Activated CD4-positive, CD25-positive, alpha-beta regulatory T cell treated with anti-CD3 and anti-CD28 coated beads, Interleukin-2, amount 50 U/mL, for 16 hours (primary cell): ENCODE data around the gene GGNBP2.

Source experiments
- DNase-seq: peaks from one replicate; pipeline ENCODE4 v3.0.0-alpha.2; 2020; ENCODE audit warnings: low read depth, low spot score

GGNBP2 gene

DNA sequence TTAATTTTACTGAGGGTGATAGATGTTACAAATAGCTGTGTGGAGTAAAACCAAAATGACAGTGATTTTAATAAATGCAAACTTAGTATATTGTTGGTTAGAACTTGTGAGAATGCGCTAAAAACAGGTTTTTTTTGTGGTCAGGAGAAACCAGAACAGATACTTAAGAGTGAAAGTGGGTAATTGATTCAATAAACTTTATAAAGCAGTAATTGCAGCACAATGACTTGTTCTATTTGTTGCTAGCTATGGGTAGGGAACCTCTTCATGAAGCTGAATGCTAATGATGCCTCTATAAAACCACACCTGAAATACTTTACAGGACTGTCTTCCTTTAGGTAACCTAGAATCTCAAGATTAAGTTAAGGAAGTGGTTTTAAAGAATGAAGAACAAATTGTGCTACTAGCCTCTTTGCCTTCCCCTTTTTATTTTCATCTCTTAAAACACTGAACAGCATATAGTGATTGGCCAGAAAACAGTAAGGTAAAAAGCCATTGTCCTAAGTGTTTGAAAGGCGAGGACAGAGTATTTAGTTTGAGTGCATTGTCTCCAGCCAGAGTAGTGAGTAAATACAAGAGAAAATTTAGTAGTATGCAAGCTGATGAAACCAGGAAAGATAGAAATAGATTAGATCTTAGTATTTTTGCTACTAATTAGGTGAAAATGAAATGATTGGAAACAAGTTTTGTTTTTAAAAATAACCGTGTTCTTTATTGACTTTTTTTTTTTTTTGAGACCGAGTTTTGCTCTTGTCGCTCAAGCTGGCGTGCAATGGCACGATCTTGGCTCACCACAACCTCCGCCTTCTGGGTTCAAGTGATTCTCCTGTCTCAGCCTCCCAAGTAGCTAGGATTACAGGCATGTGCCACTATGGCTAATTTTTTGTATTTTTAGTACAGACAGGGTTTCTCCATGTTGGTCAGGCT is 6.0 kb downstream of the GGNBP2 start:
- DNase-seq = no peak

DNA sequence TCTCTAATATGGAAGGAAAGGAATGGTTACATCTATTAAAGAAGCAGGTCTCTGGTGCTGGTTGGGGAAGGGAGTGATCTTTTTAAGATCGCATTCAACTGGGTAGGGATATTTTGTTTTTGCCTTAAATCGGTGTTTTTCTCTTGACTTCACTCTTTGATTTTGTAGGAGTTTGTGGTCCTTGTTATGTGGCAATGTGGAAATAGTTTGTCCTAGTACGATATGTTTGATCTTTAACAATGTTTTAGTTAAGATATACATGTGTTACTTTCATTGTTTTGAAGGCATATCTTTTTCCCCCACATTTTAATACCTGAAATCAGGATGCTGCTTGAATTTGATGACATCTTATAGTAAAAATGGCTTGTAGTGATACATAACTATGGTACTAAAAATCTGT is 8.7 kb downstream of the GGNBP2 start:
- DNase-seq = no peak

DNA sequence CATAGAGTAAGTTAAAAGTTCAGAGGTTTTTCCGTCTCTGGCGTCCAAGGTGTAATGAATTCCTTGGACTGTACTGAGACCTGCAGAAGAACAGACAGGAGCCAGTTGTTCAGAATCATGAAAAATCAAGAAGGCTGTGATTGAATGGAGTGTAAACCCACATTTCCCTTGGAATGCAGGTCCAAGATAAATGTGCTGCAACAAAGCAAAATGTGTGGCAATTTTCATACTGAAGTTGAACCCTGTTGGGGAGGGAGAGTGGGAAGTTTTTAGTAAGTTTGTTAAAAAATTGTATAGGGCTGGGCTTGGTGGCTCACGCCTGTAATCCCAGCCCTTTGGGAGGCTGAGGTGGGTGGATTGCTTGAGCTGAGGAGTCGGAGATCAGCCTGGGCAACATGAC is 21.4 kb downstream of the GGNBP2 start:
- DNase-seq = no peak

DNA sequence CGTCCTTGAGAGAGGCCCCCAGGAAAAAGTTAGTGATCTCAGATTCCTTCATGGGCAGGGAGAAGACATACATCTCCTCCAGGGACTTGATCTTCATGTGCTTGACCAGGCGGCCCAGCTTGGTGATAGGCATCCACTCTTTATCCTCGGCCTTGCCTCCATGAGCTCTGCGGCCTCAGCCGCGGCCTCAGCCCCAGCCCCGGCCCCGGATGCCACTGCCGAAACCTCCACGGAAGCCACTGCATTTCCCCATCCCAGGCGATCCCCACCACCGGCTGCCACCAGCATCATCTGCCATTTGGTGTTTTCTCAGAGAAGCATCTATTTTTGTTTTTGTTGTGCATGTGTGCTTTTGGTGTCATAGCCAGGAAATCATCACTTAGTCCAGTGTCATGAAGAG is 30.3 kb downstream of the GGNBP2 start:
- DNase-seq = no peak

DNA sequence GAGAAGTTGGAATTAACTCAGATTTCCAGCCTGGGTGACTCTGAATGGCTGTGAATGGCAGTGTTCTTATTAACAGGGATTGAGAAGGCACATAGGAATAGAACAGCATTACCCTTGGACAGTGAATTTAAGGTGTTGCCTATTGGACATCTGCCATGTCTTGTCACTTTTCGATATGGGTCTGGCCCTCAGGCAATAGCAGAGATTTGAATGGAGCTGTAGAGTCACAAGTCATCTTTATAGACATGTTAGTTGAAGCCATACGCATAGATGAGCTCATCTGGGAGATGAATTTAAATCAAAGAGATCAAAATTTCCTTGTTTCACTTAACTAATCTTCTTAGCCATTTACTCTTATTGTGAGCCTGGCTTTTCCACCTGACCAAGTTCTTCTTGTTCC is 32.1 kb downstream of the GGNBP2 start:
- no peak for DNase-seq

DNA sequence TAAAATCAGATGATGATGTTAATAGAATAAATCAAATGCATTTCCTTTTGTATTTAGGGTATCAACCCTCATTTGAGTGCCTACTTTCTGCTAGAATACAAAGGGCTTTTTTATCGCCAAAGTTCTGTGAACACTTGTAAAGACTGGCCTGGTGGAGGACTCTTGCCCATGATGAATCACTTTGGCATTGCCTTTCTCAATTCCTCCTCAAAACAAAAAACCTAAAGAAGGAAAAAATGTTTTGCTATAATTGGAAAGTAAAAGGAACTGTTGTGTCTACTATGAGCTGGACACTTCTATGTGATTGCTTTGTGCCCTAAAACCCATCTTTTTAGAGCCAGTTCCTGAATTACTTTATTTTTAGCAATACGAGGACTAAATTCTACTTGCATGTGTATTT is 34.0 kb downstream of the GGNBP2 start:
- DNase-seq = no peak

DNA sequence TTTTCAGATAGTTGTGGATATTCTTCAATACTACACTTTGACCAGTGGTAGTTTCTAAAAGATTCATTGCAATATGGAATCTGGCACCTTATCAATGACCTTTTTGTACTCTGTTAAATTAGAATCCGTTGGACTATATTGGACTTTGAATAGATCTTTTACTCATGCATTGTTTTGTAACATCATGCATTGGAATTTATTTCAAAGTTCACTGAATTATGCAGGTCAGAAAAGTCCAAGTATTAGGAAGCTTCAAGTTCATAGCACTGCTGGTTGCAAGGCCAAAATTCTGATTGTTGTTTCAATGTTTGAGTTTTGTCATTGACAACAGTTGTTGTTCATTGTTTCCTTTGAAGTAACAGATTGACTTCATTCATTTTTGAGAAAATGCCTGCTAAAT is 39.1 kb downstream of the GGNBP2 start:
- DNase-seq = no peak

DNA sequence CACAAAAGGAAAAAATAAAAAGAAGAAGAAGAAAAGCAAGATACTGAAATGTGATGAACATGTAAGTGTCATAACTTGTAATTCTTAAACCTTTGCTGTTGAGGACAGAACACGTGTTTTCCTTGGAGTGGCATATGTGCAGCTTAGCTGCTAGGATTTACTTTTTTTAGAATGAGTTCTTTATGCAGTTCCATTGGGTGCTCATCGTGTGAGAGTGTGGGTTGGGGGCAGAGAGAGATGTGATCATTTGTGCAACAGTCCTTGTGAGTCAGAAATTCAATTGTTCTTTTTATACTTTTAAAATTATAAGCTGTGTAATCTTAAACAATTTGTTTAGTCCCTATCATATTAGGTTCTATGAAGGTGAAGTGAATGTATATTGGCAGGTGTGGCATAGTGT is 41.4 kb downstream of the GGNBP2 start:
- no peak for DNase-seq

DNA sequence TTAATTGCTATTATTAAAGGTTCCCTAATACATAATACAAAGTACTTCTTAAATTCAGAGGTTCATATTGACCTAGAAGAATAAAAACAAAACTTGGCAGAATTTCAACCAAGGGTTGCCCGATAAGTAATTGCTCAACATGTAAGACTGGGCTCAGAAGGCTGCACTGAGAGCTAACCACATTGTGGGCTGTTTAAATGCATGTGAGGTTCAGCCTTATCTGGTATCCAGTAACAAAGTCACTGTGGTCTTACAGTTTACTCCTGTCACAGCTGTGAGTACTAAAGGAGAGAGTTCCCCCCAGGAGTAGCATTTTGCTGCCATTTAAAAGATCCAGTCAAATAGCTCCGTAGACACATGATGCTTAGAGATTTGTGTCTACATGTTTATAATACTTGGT is 45.4 kb downstream of the GGNBP2 start:
- DNase-seq = no peak

DNA sequence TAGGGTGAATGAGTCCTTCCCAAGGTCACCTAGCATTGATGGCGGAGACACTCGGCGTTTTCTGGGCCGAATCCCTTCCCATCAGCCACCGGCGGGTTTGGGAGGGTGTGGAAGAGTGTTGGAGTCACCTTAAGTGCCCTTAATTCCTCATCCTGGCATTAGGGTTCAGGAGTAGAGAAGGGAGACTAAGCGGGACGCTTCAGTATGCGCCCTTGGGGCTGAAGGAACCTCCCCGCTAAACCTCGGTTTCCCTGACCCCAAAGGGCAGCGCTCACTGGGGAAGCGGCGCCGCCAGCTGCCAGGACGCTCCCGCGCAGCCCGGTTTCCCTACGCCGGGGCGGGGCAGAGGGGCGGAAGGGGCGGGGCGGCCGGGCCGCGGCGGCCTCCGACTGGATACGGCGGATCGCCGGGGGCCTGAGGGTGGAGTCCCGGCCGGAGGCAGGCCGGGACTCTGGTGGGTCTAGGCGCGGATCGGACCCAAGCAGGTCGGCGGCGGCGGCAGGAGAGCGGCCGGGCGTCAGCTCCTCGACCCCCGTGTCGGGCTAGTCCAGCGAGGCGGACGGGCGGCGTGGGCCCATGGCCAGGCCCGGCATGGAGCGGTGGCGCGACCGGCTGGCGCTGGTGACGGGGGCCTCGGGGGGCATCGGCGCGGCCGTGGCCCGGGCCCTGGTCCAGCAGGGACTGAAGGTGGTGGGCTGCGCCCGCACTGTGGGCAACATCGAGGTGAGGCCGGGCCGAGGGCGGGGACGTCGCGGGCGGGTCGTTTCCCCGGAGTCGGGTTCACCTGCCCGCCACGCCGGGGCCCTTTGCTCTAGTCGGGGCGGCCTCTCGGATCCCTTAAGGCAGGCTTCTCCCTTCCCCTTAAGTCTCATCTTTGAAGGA is 47.0 kb downstream of the GGNBP2 start, which contains the start of gene DHRS11:
Gene DHRS11 (plus strand): TSS at position 446 of the 882 bp plus-strand sequence. CDS start 131 bp downstream, at position 577.
- peak; percentile 63 for DNase-seq

DNA sequence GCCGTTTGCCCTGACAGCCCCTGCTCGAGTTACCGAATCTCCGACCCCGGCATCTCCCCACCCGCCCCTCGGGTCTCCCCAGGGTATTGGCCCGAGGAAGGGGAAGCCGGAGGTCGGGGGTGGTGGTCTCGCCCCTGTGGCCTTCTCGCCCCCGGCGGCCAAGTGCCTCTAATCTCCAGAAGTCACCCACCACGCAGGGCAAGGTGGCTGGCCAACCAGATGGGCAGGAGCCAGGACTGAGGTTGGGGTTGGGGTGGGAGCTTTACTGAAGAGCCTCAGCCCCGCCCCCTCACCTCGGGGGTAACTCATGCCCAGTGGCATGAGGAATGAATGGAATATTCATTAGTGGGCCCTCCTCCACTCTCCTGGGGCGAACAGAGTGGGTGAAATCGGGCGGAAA is 47.6 kb downstream of the GGNBP2 start:
- no peak for DNase-seq

DNA sequence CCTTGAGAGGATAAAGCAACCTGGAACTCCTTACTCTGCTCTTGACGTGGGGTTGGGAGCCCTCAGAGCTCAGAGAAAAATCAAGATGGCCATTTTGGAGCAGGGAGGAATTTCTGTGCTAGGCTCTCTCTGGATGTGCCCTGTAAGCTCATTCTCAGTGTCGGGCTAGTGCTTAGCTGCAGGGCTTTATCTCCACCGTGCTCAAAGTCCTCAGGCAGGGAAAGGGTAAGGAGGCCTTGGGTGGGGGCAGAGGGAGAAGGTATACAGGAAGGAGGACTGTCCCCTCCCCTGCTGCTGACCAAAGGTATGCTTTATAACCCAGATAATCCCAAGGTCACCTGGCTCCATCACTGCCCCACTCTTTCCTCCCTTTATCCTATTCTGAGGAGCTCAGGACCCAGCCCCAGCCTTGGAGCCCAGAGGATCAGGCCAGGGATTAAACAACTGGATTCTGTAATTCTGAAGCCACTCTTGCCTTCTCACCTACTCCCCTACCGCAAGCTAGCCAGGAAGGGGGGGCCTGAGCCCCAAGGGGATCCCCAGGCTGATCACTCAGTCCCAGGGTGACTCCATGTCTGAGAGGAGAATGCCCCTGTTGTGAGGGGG is 48.1 kb downstream of the GGNBP2 start:
- DNase-seq = no peak

DNA sequence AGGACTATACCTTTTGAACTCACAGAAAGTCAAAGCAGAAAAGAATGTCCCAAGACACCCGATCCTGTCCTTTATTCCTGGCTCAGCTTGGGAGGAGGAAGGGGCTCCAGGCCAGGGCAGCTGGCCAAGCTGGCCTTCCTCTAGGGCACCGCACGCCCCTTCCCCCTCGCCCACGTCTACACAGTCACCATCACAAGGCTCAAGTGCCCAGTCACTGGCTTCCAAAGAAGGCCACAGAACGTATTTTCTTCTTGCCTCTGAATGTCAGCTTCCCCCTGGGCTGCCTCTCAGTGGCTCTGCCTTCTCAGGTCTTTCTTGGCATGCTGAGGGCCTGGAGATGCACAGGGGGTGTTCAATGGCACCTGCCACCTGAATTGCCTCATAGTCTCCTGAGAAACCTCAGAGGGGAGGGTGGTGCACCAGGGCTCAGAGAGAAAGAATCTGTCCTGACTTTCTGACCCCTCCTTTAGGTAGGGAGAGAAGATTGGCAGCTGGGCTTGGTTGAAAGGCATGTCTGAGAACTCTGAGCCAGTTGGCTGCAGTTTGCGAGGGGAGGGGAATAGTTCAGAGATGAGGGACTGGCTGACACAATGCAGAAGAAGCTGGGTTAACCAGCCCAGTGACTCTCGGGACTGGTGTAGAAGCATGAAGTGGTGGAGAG is 49.1 kb downstream of the GGNBP2 start:
- DNase-seq = no peak

DNA sequence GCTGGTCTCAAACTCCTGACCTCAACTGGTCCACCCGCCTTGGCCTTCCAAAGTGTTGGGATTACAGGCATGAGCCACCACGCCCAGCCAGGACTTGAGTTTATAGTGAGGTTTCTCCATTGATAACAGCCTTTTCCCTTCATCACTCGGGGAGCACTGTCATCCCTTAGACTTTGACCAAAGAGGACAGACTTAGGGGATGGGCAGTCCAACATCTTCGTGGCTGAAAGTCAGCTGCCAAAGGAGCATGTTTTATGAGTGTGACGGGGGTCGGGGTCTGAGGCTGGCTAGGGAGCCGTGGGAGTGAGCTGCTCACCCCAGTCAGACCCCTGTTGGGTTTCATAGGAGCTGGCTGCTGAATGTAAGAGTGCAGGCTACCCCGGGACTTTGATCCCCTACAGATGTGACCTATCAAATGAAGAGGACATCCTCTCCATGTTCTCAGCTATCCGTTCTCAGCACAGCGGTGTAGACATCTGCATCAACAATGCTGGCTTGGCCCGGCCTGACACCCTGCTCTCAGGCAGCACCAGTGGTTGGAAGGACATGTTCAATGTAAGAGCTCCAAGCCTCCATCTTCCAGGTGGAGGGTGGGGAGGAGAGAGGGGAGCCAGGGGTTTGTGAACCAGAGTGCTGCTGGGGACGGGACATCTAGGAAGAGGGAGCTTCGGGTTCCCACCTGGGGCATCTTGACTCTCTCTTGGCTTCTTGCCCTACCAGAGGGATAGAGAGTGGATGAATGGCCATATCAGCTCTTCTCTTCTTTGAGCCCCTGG is 50.1 kb downstream of the GGNBP2 start:
- no peak for DNase-seq

DNA sequence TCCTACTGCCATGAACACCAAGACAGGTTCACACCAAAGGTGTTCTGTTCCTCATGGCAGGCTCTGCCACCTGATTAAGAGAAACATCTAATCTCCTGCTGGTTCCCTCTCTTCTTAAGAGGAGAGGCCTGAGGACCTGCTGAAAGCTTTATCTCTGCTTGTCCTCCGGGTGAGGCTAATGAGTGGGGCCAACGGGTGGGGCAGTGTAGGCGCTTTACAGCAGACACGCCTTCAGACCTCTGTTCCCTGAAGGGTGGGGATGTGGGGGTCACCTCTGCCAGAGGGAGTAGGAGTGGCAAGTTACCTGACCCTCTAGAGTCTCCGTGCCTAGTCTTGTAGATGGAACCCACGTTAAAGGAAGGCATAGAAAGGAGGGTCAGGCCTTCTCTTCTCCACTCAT is 52.5 kb downstream of the GGNBP2 start:
- no peak for DNase-seq

DNA sequence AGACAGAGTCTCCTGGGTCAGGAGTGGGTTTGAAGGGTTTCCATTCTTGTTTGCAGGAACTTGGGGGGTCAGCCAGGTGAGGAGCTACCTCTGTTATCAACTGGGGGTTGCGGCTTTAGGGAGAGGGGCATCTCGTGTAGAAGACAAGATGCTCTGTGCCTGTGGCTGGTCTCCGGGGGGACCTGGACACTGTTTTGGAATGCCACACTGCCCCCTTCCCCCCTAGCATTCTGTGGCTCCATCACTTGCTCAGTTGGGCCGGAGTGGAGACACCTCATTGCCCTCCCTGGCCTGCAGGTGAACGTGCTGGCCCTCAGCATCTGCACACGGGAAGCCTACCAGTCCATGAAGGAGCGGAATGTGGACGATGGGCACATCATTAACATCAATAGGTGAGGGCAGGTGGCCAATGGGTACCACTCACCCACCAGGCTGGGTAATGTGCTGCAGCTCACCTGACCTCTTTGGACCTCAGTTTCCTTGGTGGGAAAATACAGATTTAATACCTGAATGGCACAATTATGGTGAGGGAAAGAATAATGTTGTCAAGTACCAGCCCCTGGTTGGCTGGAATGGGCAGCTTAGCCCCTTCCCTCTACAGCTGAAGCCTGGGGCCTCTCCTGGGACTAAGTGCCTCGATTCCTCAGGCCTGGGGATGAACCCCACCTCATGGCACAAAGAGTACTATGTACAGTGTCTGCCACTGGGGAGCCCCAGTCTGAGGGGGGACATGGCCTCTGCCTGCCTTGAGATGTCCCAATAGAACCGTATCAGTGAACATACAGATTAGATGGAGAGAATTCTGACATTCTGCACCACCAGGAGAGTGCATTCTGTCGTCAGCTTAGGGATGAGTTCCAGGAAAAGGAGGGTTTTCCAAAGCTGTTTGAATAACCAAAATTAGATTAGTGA is 53.4 kb downstream of the GGNBP2 start:
- DNase-seq = no peak

DNA sequence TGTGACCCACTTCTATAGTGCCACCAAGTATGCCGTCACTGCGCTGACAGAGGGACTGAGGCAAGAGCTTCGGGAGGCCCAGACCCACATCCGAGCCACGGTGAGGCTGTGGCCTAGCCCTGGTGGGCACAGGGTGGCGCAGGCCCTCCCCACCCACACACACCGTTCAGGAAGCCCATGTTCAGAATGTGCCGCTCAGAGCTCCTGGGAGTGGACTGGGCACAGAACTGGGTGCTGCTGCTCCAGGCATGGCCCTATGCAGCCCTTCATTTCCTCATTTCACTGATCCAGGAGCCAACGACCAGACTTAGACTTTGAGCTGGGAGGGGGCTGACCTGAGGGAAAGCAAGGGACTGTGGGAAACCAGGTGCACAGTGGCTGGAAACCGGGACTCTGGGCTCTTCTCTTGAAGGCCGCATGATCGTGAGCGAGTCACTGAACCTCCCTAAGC is 54.3 kb downstream of the GGNBP2 start:
- DNase-seq = no peak

DNA sequence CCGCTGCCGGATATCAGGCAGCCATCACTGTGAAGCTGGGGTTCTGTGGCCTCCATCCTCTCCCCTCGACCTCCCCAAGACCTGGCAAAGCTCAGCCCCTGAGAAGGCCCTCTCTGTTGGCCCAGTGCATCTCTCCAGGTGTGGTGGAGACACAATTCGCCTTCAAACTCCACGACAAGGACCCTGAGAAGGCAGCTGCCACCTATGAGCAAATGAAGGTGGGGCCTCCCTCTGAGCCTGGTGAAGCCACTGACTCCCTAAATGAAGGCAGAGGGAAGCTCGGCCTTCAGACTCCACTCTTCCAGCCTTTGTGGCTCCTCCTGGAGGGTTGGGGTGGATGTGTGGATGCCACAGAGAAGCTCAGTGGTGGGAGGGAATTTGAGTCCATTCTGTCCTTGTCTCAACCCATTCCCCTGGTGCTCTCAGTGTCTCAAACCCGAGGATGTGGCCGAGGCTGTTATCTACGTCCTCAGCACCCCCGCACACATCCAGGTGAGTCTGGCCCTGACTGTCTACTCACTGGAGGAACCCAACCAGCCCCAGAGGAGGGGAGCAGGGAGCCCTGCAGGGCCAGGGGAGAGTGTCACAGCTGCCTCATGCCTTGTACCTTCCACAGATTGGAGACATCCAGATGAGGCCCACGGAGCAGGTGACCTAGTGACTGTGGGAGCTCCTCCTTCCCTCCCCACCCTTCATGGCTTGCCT is 55.0 kb downstream of the GGNBP2 start:
- no peak for DNase-seq

DNA sequence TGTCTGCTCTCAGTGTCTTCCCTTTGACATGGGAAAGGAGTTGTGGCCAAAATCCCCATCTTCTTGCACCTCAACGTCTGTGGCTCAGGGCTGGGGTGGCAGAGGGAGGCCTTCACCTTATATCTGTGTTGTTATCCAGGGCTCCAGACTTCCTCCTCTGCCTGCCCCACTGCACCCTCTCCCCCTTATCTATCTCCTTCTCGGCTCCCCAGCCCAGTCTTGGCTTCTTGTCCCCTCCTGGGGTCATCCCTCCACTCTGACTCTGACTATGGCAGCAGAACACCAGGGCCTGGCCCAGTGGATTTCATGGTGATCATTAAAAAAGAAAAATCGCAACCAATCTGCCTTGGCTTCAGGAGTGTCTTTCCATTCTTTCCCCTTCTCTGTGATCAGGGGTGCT is 55.7 kb downstream of the GGNBP2 start:
- no peak for DNase-seq
